GM08714 (cell line): Measurements from ENCODE around the gene PDE7B.

Experiments
- H3K4me3 ChIP-seq: fragments of 200-500 bp; sonication (Bioruptor generic); 2 replicates; pipeline ENCODE4 v1.5.1; 2014; ENCODE audit warnings: mild to moderate bottlenecking, low read length, inconsistent platforms
- ZNF274 ChIP-seq: IDR thresholded peaks from 2 replicates; pipeline ENCODE4 v1.6.1; 2012; ENCODE audit warnings: mild to moderate bottlenecking, low read depth, low read length

Gene PDE7B

DNA sequence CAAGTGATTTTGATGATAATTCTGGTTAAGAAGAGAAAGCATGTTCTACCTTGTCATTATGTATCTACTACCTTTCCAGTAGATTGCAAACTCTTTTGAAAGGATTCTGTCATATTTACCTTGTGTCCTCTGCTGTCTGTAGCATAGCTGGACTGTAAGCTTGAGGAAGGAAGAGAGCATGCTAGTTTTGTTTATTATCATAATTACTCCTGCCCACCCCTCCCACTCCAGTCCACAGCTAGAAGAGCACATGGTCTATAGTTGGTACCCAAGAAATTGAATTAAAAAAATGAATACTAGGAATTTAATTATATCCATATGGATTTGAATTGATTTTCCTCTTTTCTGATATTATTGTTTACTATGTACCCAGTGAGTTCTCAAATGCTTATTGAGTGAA lies 40.2 kb downstream of the PDE7B start:
- no peak for TF ChIP-seq ZNF274
- H3K4me3 ChIP-seq, result no peak overlapping the region

DNA sequence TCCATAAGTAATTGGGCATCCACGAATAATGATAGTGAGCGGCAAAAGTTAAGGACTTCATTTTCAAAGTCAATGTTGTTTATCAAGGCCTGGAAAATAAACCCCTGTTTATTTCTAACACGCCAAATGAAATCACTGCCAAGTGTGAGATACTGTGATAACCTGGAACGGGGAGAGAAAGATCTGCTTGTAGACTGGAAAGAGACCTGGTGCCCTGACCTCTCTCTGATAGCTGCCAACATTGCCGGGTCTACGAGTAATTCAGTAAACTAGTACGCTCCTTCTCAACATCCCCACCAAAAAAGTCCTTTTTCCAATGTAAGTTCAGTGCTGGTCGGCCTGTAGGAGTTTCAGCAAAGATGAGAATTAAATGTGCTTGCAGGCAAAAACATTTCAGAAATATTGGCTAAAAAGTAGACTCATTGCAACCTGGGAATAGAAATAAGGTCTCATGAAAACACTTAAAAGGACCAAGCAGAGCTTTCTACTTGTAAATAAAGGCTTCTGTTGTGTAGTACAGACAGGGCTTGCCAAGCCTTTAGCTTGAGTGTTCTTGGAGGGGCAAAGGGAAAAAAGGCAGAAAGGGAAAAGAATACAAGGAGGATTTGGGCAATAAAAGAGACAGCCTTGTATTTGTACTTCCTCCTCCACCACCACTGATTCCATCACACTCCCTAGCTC lies 43.9 kb downstream of the PDE7B start:
- no peak for TF ChIP-seq ZNF274
- H3K4me3 ChIP-seq, result no peak overlapping the region

DNA sequence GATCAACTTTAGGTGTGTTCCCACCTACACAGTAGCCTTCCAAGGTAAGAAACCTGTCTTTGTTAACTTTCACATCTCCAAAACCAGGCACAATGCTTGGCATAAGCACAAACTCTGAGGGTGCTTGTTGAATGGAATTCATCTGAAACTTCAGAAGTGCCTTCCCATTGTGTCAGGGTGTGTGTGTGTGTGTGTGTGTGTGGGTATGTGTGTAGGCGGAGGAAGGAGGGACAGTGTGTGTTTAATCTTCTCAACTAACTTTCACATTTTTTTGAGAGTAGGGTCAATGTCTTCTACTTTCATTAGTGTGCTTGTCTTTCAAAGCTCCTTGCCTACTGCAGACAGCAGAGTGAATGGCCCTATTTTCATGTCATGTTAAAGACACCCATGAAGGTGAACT lies 45.6 kb downstream of the PDE7B start:
- TF ChIP-seq ZNF274, result no peak
- H3K4me3 ChIP-seq, result no peak overlapping the region

DNA sequence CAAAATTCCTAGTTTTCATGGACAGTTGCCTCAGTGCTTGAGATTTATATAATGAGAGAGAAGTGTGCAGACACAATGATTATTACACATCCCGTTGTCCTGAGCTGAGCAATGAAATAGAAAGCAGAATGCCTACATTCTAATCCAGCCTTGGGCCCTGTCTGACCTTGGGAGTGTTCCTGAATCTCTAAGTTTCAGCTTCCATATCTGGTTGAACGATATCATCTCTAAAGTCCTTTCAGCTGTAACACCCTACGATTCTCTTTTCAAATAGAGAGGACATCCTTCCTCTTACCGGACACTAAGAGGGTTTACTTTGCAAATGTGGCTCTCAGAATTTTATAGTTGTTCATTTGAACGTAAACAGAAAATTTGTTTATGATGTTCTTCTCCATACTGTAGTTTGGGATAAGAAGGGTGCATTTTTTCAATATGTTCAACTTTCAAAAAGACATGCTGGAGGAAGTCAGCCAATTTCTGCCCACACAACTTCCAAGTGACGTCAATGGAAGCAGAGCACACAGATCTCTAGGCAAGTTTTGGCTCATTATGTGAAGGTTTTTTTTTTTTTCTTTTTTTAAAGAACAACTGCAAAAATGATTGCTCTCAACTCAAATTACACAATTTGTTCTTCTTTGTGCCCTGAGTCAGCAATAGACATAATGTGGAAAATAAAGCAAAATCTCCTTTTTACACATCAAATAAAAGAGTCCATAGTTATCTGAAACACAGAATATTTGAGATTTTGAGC lies 50.4 kb downstream of the PDE7B start:
- TF ChIP-seq ZNF274, result no peak

DNA sequence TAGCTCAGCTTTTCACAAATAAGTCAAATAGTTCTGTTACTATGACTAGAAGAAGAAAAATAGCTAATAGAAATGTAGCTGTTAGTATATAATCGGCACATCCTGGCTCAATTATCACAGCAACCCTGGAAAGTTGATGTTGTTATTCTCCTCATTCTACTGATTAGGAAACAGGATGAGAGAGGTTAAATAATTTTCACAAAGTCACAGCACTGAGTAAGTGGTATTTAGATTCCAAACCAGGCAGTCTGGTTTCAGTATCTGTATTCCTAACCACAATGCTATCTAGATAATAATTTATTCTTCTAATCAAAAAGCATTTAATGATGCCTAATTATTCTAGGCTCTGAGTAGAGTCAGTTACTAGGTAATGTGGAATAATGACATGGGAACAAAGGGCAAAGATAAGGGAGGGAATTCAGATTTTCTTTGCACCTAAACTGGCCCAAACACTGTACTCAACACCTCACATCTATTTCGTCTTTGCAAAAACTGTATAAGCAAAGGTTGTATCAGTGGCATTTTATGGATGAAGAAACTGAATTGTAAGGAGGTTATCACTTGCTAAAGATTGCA lies 51.3 kb downstream of the PDE7B start:
- no peak overlapping the region for H3K4me3 ChIP-seq
- no peak for TF ChIP-seq ZNF274

More for the DNA sequence above, 50.4 kb downstream of the PDE7B start:
- H3K4me3 ChIP-seq, result no peak overlapping the region

DNA sequence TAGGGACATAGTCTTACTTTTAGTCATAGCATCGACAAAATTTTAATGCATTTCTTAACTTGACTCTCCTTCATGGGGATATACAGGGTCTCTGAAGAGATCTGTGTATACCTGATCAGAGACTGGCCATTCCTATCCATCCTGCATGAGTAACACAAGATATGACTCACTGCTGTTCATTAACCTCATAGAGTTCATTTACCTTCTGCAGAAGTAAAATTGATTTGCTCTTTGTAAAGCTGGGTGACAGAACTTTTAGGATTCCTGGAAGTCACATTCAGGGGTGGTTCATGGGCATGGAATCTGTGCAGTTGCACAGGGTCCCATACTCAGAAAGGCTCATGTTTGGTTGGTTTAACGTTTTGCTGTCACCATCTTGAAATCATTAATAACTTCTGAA lies 53.2 kb downstream of the PDE7B start:
- TF ChIP-seq ZNF274, result no peak
- H3K4me3 ChIP-seq, result no peak overlapping the region

DNA sequence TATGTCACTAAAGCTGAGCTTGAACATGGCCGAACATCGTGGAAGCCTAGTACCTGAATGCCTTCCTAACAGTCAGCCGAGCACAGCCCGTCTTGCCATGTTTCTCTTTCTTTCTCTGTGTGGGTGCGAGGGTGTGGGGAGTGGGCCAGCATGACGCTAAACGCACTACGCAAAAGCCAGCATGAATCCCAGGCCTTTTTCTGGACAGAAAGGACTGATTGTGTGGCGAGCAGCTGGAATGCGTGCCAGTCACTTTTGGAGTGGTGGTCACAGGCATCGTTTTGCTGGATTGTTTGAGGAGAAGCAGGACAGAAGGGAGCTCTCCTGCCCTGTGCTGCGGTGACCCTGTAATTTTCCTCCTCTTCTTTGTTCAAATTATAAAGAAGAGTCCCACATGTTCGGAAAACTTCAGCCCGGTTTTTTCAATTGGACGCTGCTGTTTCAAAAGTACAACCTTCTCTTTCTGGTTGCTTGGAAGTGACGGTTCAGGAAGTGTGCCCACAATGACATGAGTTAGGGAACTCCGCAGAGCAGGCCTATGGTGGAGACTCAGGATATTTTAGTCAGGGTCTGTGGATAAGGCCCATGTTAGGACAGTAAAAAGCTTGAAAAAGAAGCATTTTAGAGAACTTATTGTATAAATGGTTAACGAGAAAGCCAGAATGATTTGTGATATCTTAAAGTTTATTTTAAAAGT lies 54.3 kb downstream of the PDE7B start:
- TF ChIP-seq ZNF274, result no peak
- no peak overlapping the region for H3K4me3 ChIP-seq

DNA sequence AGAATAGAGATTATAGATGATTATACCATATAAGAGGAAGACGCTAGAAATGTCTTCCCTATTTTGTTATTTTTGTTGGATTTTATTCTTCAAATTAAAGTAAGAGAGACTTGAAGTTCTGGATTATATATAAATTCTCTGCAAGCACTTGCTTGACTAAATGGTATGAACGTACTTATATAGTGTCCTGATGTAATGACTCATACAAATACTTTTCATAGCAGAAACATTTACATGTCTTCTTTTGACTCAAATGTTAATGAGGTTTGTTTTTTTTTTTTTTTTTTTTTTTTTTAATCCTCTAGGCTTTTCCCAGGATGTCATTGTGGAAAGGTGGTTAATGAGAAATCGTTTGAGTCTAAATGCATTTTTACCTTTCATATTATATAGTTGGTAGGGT lies 55.0 kb downstream of the PDE7B start:
- H3K4me3 ChIP-seq, result no peak overlapping the region
- no peak for TF ChIP-seq ZNF274

DNA sequence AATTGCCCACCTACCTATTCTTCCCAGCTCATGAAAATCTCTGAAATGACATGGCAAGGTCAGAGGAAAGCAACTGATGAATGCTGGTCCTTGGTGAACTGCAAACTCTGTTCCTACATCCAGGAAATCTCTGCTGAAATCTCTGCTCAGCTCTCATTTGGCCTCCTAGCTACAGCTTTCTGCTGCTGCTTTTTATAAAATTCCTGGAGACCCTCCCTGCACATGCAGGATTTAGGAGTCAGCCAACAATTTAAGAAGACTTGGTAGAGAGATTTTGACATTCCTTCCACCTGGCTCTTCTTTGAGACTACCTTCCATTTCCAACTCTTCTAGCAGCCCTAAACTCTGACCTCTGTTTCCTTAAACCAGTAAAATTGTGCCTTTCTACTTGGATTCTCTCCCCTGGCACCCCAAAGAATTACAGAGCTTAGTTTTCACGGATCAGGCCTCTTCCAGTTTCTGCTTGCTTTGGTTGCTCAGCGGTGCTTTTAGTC lies 55.5 kb downstream of the PDE7B start:
- no peak overlapping the region for H3K4me3 ChIP-seq
- TF ChIP-seq ZNF274, result no peak

DNA sequence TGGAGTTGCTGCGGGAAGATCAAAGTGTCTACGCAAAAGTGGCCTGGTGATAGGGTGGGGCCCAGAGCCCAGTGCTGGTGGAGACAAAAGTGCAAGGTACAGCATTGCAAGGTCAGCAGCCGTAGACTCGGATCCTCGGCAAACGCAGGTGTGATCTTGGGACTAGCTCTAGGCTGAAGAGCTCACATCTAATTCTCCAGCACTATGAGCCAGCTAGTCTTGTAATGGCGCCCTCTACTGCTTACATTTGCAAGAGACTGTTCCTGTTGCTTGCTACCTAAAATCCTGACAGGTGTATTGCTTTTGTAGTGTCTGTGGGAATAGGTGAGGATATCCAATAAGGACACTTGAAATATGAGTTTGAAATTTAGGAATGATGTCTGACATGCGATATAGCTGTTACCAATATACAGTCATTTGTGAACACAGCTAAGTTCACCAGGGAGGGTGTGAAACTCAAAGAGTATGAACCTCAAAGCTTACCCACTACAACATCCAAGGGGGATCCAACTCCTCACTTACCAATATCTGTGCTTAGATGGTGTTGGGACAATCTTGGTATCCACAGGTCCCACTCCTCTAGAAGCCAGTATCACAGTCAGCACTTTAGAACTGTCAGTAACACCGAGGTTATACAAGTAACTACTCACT lies 58.4 kb downstream of the PDE7B start:
- TF ChIP-seq ZNF274, result no peak
- H3K4me3 ChIP-seq, result no peak overlapping the region

DNA sequence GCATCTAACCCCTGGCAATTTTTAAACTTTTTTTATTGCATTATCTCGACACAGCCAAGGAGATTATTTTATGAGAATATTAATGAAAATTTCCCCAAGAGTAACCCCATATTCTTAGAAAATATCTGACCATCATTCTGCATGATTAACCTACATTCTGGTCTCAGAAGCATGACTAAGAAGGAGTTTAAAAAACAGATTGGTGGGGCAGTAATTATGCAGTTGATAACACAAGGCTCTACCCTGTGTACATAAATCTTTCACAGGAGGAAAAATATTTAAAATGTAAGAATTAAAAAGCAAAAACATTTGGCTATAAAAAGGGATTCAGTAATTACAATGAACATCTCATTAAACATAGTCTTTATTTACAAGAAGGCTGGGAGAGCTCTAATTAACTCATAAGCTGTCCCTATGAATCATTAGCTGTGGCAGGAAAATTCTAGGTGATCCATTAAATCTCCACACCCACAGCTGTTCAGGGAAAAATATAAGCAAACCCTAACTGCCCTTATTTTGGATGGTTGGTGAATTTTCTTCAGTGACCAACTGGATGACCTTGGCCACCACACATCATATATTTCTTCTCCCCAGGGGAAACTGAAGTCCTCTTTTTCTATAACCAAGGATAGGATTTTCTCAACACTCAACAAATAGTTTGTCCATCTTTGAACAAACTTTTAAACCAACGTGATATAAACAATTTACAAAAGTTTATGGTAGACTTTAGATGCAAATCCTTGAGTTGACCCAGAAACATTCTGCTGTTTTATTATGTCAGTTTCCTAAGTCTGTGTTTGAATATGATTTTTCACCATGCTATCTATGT lies 59.5 kb downstream of the PDE7B start:
- no peak for TF ChIP-seq ZNF274
- H3K4me3 ChIP-seq, result no peak overlapping the region

DNA sequence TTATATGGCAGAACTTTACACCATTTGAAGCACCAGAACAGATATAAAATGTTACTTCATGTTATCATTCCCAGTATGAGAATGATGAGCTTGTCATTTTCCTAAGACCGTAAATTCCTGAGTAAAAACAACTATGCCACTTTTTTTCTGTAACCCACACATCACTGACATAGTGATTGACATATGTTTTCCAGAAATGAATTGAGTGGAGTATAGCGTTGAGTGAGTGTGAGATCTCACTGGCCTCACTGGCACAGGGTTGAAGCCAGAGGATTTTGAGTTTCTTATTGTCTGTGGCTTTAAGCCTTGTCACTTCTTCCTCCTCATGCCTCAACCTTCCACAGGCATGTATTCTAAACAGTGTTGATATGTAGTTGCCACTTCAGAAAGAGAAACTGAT lies 62.3 kb downstream of the PDE7B start:
- no peak for TF ChIP-seq ZNF274
- H3K4me3 ChIP-seq, result no peak overlapping the region

DNA sequence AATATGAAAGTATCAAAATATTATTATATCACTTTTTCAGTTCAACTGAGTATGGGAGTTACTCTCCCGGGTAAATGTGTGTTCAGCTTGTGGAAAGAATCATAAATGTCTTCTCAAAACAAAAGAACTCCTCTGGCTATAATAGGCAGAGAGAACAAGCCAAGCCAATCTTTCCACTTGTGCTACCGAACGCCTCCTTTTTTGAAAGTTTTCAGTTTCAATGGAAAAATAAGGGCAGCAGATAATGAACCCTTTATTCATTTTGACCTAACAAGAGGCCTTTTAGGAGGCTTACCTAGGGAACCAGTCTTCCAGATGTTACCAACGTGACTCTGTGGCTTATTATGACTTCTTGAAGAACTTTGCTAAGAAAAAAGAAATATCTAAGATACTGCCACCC lies 67.5 kb downstream of the PDE7B start:
- TF ChIP-seq ZNF274, result no peak
- H3K4me3 ChIP-seq, result no peak overlapping the region
